Thoracic aorta (tissue), 2 donors: ENCODE results near the gene WNT3. TPM values are rescaled to one million over a fixed set of nuclear protein-coding genes. Genes with fewer than 3 reads are reported as not detected.

Experiments used
- ATAC-seq: fragments of 150-250 bp; one replicate; pipeline ENCODE4 v1.8.0; 2017; ENCODE audit warnings: low read depth; ENCODE audit not compliant: insufficient number of reproducible peaks, low FRiP score
- DNase-seq: peaks from one replicate; pipeline ENCODE4 v3.0.0-alpha.2; 2020; ENCODE audit warnings: low spot score
- H3K27ac ChIP-seq, 2 donors: fragments of 200-600 bp; sonication (generic); 1 replicate in 1 of 2; 2 replicates in 1 of 2; pipeline ENCODE4 v1.5.1; 2016; ENCODE audit warnings: mild to moderate bottlenecking in 2 of 2, moderate library complexity in 2 of 2
- H3K27me3 ChIP-seq: fragments of 200-600 bp; sonication (generic); replicated peaks from 2 replicates; pipeline ENCODE4 v1.6.0; 2016; ENCODE audit warnings: mild to moderate bottlenecking; ENCODE audit not compliant: insufficient read depth
- H3K36me3 ChIP-seq: fragments of 200-600 bp; sonication (generic); one replicate; pipeline ENCODE4 v1.5.1; 2016
- H3K4me1 ChIP-seq, 2 donors: fragments of 200-600 bp; sonication (generic); 1 replicate in 1 of 2; 2 replicates in 1 of 2; pipeline versions ENCODE4 v1.5.1 to v1.6.0; 2016; ENCODE audit warnings: low read depth in 2 of 2, mild to moderate bottlenecking in 1 of 2; ENCODE audit not compliant: control insufficient read depth in 1 of 2
- H3K4me3 ChIP-seq: fragments of 200-600 bp; sonication (generic); 2 replicates; pipeline ENCODE4 v1.5.1; 2016; ENCODE audit warnings: mild to moderate bottlenecking
- H3K9me3 ChIP-seq: fragments of 200-600 bp; sonication (generic); 2 replicates; pipeline ENCODE4 v1.5.1; 2016
- total RNA-seq, 2 donors: library from RNA; depleted of rRNA; stranded (reverse); fragments of >200 nt; gene quantifications; one replicate each; pipeline versions ENCODE4 v1.1.0 to v1.2.3, GENCODE V29; 2016
- TF ChIP-seq, protein P1 (sequence below): fragments of 200-600 bp; sonication (generic); IDR thresholded peaks from one replicate; pipeline ENCODE4 v1.5.1; 2019; ENCODE audit warnings: antibody characterized with exemption

WNT3 gene
- total RNA-seq, 2 donors from 2014 or later = 0.27 to 0.35 TPM

GRCh38 chr17:46862949-46863348 is 44.5 kb upstream of the WNT3 start:
- H3K27me3 ChIP-seq = no peaks in the 10 kb centered on the region
- no peak overlapping the region for H3K27ac ChIP-seq
- TF ChIP-seq, protein P1, sequence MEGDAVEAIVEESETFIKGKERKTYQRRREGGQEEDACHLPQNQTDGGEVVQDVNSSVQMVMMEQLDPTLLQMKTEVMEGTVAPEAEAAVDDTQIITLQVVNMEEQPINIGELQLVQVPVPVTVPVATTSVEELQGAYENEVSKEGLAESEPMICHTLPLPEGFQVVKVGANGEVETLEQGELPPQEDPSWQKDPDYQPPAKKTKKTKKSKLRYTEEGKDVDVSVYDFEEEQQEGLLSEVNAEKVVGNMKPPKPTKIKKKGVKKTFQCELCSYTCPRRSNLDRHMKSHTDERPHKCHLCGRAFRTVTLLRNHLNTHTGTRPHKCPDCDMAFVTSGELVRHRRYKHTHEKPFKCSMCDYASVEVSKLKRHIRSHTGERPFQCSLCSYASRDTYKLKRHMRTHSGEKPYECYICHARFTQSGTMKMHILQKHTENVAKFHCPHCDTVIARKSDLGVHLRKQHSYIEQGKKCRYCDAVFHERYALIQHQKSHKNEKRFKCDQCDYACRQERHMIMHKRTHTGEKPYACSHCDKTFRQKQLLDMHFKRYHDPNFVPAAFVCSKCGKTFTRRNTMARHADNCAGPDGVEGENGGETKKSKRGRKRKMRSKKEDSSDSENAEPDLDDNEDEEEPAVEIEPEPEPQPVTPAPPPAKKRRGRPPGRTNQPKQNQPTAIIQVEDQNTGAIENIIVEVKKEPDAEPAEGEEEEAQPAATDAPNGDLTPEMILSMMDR = no peak
- ATAC-seq (no peak), DNase-seq (no peak)
- no peaks in the 10 kb centered on the region for H3K4me1 ChIP-seq
- no peaks in the 10 kb centered on the region for H3K36me3 ChIP-seq
- no peak overlapping the region for H3K4me3 ChIP-seq
- no peaks in the 10 kb centered on the region for H3K9me3 ChIP-seq

DNA sequence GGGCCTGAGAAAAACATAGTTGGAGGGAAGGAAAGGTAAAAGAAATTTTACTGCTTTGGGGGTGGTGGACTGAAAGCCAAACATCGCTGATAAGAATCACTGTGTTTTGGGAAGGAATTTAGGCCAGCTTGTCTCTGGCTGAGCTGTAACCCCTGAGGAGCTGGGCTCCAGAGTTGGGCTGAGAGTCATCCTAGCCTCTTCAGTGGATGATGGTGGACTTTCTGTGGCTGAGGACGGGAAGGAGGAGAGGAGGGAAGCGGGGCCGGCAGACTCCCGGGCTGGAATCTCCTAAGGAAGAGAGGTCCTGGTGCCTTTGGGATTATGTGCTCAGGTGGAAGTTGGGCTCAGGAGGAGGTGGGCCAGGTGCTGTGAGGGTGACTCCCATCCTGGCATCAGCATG is 41.5 kb upstream of the WNT3 start:
- H3K9me3 ChIP-seq = no peaks in the 10 kb centered on the region
- ATAC-seq (no peak), DNase-seq (no peak)
- TF ChIP-seq, protein P1 = no peak
- H3K4me1 ChIP-seq = no peaks in the 10 kb centered on the region
- H3K4me3 ChIP-seq = no peak overlapping the region
- no peaks in the 10 kb centered on the region for H3K36me3 ChIP-seq
- no peak overlapping the region for H3K27ac ChIP-seq
- no peaks in the 10 kb centered on the region for H3K27me3 ChIP-seq

- no peak overlapping the region for H3K4me3 ChIP-seq
- H3K27ac ChIP-seq = no peak overlapping the region
- no peaks in the 10 kb centered on the region for H3K36me3 ChIP-seq
- no peaks in the 10 kb centered on the region for H3K9me3 ChIP-seq
- ATAC-seq (no peak), DNase-seq (no peak)
- TF ChIP-seq, protein P1 = no peak
- H3K4me1 ChIP-seq = no peaks in the 10 kb centered on the region
- H3K27me3 ChIP-seq = no peaks in the 10 kb centered on the region
Measured at GRCh38 chr17:46857600-46857999, 39.1 kb upstream of the WNT3 start.

DNA sequence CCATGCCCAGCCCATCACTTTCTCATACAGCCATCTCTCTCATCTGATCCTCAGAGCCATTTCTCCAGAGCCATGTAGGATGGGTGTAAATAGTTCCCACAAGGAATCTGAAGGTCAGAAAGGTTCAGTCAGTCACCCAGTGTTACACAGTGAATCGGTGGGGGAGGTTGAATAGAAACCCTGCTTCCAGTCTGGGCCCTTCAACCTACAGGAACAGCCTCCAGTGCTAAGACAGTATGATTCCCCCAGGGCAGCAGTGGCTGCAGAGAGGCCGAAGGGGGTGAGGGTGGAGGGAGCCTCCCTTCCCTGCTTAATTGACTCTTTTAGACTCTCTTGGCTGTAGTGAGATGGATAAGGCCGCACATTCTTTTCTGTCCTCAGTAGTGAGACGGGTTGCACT is 36.5 kb upstream of the WNT3 start:
- Histone ChIP-seq H3K36me3 (no peaks in the 10 kb centered on the region), H3K4me3 (no peak overlapping the region), H3K4me1 (peaks cover 6 to 12% of the 10 kb centered on the region in 2 donors), H3K9me3 (no peaks in the 10 kb centered on the region), H3K27me3 (peaks cover 6% of the 10 kb centered on the region), H3K27ac (no peak overlapping the region)
- TF ChIP-seq, protein P1 = no peak
- DNase-seq (no peak), ATAC-seq (no peak)

- Histone ChIP-seq H3K27ac (no peak overlapping the region), H3K27me3 (peaks cover 6% of the 10 kb centered on the region), H3K36me3 (no peaks in the 10 kb centered on the region), H3K4me3 (no peak overlapping the region), H3K9me3 (no peaks in the 10 kb centered on the region), H3K4me1 (peaks cover 6 to 12% of the 10 kb centered on the region in 2 donors)
- ATAC-seq (no peak), DNase-seq (no peak)
- TF ChIP-seq, protein P1 = no peak
Measured at GRCh38 chr17:46854515-46854914, 36.0 kb upstream of the WNT3 start.
